Stimulated activated CD4-positive, alpha-beta T cell treated with anti-CD3 and anti-CD28 coated beads, Interleukin-1b, Interleukin-23, amount 100 ng/mL, for 48 hours (primary cell): ENCODE measurements around the gene PHF10.
"Not testable (repeated sequence)": the region's sequence is repeated elsewhere in the genome, so short reads cannot be mapped to it uniquely, and the experiment has no call there.

ENCODE experiments used
- DNase-seq: peaks from one replicate; pipeline ENCODE4 v3.0.0-alpha.2; 2020

PHF10 gene

DNA sequence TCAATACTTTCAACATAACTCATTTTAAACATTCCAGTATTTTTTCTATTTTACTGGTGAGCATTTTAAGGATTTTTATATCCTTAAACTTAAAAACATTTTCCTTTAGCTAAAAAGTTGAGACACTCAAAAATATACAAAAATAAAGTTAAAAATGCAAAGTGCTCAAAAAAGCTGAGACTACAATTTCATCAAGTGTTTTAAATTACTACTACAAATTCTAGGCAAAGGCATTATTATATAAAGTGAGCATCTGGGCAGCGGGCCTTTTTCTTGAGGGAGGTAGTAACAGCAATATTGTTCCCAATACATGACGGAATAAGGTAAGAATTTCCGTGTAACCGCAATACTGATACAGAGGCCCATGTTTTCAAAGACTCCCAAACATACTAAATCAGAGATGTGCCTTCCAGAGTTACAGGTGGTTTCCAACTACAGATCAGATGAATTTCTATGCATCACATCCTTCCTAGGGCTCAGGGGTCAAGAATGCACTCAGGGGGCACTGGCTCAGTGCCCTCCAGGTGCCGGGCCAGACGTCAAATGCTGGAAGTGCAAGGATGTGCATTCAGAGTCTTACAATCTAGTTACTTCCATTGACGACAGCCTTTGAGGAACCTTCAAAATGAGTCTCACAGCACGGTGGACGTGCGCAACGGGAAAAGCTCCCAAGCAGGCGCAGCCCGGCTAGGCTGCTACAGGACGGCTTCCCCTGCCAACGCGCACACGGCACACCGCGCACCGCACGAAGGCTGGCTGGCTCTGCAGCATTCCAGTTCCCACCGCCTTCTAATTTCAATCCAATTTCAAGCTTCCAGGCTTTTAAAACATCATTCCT is 1.7 kb downstream of the PHF10 start:
- DNase-seq, result peak; percentile 42

- DNase-seq, result no peak
These were observed 4.0 kb downstream of the PHF10 start for GRCh38 chr6:169720207-169720855.

DNA sequence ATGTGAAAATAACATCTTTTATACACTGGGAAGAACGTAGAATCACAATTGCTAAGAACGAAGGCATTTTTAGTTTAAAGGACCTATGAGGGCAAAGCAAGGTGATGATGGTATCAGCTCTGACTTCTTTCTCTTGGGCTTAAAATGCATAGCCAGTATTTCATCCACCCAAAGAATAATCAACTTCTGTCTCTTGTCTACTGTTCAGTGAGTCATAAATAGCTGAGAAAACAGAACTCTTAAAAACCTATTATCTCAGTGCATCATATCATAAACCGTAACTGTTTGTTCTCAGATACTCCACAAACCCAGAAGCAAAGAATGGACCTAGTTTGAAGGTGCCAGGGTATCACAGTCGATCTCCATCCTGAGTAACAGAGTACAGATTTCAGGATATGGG is 5.2 kb downstream of the PHF10 start:
- no peak for DNase-seq

- no peak for DNase-seq
These were observed 9.7 kb downstream of the PHF10 start for GRCh38 chr6:169714595-169714994.

- no peak for DNase-seq
These were observed 10.1 kb downstream of the PHF10 start for GRCh38 chr6:169714178-169714577.

GRCh38 chr6:169710009-169710408 is 14.3 kb downstream of the PHF10 start:
- no peak for DNase-seq

DNA sequence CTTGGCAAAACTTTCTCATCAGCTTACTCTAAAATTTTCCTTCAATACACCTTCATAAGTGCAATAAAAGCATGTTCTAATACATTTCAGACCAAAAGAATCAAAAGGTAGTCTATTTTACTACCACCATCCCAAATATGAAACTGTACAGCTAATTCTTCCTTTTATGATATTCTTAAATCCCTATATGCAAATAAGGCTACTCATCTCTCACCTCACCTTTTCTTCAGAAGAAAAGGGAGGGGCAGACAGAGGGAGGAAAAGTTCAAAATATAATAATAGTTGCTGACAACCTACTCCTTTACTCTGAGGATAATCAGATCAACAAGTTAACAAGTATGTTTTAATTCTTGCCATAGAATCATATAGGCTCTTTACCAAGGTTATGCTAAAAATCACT is 15.0 kb downstream of the PHF10 start:
- no peak for DNase-seq

DNA sequence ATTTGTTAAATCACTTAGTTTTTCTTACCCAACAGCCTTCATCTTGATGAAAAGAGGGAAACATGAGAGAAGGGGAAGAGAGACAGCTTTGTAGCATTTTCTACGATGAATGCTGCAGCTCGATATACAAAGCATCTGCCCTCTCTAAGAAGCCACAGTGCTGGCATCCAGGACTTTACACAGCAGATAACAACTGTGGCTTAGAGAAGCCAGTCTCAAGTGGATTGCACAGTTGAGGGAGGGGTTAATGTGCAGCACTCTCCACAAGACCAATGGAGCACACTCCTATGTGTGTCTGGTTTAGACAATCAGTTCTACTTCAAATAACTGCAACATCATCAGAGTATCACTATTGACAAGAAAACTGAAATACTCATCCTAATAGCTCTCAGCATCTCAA is 16.5 kb downstream of the PHF10 start:
- no peak for DNase-seq

GRCh38 chr6:169702840-169703246 is 21.5 kb downstream of the PHF10 start:
- DNase-seq, result no peak

GRCh38 chr6:169701954-169702839 is 22.1 kb downstream of the PHF10 start, which contains the start of the genes C6orf120 and WDR27:
Gene C6orf120, plus strand, starts transcription at chr6:169702126. Its CDS starts 334 bp downstream, at chr6:169702460.
Gene WDR27, minus strand, starts transcription at chr6:169702029. Its CDS starts 13,024 bp downstream, at chr6:169689005.
- peak; percentile 98 for DNase-seq

DNA sequence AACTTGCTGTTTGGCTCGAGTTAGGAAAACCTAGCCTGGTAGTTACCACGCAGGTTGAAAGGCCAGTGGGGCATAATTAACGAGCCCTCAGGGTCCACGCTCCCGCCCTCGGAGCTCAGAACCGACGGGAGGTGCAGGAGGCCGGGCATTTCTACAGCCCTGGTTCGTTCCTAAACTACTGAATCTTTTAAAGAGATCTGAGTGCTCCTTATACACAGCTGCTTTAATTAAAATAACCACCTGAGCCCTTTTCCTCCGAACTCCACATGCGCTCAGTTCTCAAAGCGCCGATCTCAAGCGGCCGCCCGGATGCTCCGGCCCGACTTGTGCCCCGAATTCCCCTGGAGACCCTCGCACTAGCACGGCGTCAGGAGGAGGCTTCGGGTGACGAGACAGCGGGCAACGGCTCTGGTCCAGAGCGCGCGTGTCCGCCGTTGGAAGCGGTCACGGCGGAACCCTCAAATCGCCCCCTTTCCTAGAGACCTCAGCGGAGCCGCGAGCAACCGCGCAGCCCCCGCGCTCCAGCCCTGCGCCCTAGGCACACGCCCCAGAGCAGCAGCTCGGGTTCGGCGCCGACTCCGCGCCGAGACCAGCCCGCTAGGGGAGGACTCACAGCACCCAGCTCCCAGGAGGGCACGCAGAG is 22.9 kb downstream of the PHF10 start:
- DNase-seq, result no peak

- DNase-seq, result no peak
These were observed 24.0 kb downstream of the PHF10 start for GRCh38 chr6:169700296-169700695.

DNA sequence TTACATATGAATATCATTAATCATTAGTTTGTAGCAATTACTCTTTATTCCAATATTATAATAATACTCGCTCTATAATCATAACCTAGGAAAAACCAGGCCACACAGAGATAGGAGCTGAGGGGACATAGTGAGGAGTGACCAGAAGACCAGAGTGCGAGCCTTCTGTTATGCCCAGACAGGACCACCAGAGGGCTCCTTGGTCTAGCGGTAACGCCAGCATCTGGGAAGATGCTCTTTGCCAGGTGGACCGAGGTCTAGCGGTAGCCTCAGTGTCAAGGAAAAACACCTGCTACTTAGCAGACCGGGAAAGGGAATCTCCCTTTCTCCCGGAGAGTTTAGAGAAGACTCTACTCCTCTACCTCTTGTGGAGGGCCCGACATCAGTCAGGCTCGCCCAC is 27.2 kb downstream of the PHF10 start:
- not testable (repeated sequence) for DNase-seq

- DNase-seq, result no peak
These were observed 29.2 kb downstream of the PHF10 start for GRCh38 chr6:169695131-169695530.

- DNase-seq, result no peak
These were observed 31.8 kb downstream of the PHF10 start for GRCh38 chr6:169692516-169692915.

GRCh38 chr6:169691260-169691659 is 33.0 kb downstream of the PHF10 start:
- DNase-seq, result no peak

- no peak for DNase-seq
These were observed 35.0 kb downstream of the PHF10 start for GRCh38 chr6:169689287-169689686.

DNA sequence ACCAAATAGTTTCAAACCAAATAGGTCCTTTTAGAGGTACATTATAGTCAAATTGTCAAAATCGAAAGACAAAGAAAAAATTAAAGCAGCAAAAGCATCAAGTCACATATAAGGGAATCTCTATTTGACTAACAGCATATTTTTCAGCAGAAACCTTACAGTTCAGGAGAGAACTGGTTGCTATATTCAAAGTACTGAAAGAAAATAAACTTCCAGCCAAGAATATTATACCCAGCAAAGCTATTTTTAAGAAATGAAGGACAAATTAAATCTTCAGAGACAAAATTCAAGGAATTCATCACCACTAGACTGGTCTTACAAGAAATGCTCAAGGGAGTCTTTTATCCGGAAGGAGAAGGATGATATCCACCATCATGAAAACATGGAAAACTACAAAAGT is 38.4 kb downstream of the PHF10 start:
- no peak for DNase-seq

DNA sequence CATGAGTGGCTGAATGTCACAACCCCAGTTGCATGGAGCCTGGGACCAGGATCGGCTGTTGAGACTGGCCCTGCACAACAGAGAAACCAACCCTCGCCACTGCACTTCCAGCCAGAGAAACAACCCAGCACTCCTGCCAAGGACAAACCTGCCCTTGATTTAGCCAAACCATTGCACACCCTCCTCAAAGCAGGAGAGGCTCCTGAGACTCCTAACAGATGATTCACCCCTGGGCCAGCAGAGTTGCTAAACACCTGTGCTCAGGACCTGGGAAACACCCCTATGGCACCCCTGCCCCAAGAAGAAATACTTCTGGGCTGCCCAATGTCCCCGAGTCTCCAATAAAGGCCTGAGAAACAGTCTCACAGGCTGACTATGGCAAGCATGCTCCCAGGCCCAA is 40.2 kb downstream of the PHF10 start:
- no peak for DNase-seq

- DNase-seq, result no peak
These were observed 46.0 kb downstream of the PHF10 start for GRCh38 chr6:169678342-169678741.

GRCh38 chr6:169677096-169677495 is 47.2 kb downstream of the PHF10 start:
- DNase-seq, result no peak

GRCh38 chr6:169675011-169675410 is 49.3 kb downstream of the PHF10 start:
- DNase-seq, result no peak

DNA sequence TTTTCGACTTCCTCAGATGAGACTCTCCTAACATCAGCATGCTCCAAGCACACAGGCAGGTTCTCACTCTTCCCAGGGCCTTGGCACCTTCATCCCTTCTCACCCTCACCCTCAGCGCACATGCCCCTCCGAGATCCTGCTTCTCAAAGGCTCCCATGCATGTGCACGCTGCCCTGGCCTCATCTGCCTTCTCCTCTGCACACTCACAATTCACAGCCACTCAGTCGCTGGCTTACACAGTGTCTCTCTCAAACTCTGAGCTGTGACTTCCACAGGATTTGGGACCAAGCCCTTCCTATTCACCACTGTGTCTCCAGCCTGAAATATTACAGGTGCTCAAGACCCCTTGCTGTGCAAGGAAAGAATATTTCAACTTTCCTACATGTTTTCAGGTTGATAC is 52.7 kb downstream of the PHF10 start:
- DNase-seq, result no peak
